Naive thymus-derived CD8-positive, alpha-beta T cell (primary cell): ENCODE data around the gene KDSR. TPM values are rescaled to one million over a fixed set of nuclear protein-coding genes. Genes with fewer than 3 reads are reported as not detected.

ENCODE experiments used
- ATAC-seq, 2 donors: fragments of 150-1000 bp; cut with Tn5 transposase in 1 of 2; sonication (Bioruptor Pico), chemical (Tn5 transposase) in 1 of 2; 1 replicate in 1 of 2; 2 replicates in 1 of 2; pipeline ENCODE4 v1.10.0; 2021; ENCODE audit warnings: mild to moderate bottlenecking in 2 of 2, moderate library complexity in 2 of 2
- POLR2A ChIA-PET: fragments of 350-600 bp; sonication (Branson Sonifier 250); formaldehyde crosslinking; loops from one replicate; lab custom pipeline; 2021; ENCODE audit warnings: antibody characterized with exemption; lab: Charles Lee
- DNase-seq, 10 donors: peaks; one replicate each; pipeline versions ENCODE4 v3.0.0 to v3.0.0-alpha.2; 2020 to 2022
- H3K27ac Mint-ChIP-seq, 10 donors: one replicate each; pipeline ENCODE4 v1.8.0; 2020 to 2022; ENCODE audit warnings: mild to moderate bottlenecking in 10 of 10, mixed read lengths in 10 of 10, moderate library complexity in 4 of 10, inconsistent platforms in 1 of 10
- H3K27me3 Mint-ChIP-seq, 5 donors: one replicate each; pipeline ENCODE4 v1.8.0; 2021 to 2022; ENCODE audit warnings: mixed read lengths in 5 of 5
- H3K36me3 Mint-ChIP-seq, 3 donors: one replicate each; pipeline ENCODE4 v1.8.0; 2020 to 2022; ENCODE audit warnings: mixed read lengths in 3 of 3, mild to moderate bottlenecking in 2 of 3, inconsistent platforms in 1 of 3
- H3K4me1 Mint-ChIP-seq, 4 donors: one replicate each; pipeline ENCODE4 v1.8.0; 2021 to 2022; ENCODE audit warnings: mixed read lengths in 4 of 4
- H3K4me3 Mint-ChIP-seq, 10 donors: one replicate each; pipeline ENCODE4 v1.8.0; 2020 to 2022; ENCODE audit warnings: mild to moderate bottlenecking in 10 of 10, mixed read lengths in 10 of 10, moderate library complexity in 6 of 10, inconsistent platforms in 1 of 10
- H3K9me3 Mint-ChIP-seq, 9 donors: one replicate each; pipeline ENCODE4 v1.8.0; 2020 to 2022; ENCODE audit warnings: mixed read lengths in 9 of 9, mild to moderate bottlenecking in 3 of 9, inconsistent platforms in 1 of 9, moderate library complexity in 1 of 9
- polyA plus RNA-seq, 3 donors: library from polyadenylated mRNA; unstranded; fragments of 300-500 nt; fragmentation: Illumina TruSeq; gene quantifications; one replicate each; pipeline ENCODE4 v1.2.3, GENCODE V29; 2021
- total RNA-seq, 8 experiments: library from RNA in 2 of 8; stranded (reverse) in 2 of 8; gene quantifications; one replicate each; pipeline ENCODE4 v1.2.3 and lab custom pipeline; 2021 to 2026

KDSR gene
- total and polyA plus RNA-seq, 5 experiments from 2014 or later = 49.1 to 66.9 (median 55.9) TPM

DNA sequence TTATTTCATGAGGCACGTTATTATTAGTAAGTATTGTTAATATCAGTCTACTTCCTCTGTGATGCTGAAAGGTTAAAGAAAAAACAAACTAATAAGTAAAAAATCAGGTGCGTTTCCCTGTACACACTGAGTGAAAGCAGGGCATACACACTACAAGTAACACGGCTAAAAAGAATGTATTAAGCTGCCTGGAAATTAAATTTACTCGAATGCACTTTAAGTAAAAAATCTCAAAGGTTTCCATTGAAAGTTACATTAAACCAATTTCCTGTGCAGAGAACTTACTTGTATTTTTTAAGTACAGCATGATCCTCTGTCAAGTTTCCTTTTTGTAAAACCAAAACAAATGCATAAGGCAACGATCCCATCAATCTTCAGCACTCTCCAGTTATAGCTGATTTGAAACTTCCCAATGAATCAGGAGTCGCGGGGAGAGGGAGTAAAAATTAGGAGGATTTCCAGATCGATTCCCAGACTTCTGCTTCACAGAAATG is 48.1 kb downstream of the KDSR start:
- no peaks in the 10 kb centered on the region for H3K27me3 Mint-ChIP-seq
- POLR2A ChIA-PET = interaction anchor here (0.7 to 3.9 kb wide), 29 partner anchors 8 to 796 kb away, joined by 3 to 58 read pairs (median 5); partner anchors contain the start of genes KDSR, VPS4B and ZCCHC2
- H3K9me3 Mint-ChIP-seq = no peaks in the 10 kb centered on the region
- DNase-seq (peak in 1 of 10 donors; percentile 31), ATAC-seq (no peak)
- H3K27ac Mint-ChIP-seq = peak overlapping the region; percentile 87 to 97 (median 96)
- H3K4me3 Mint-ChIP-seq = peak overlapping the region; percentile 89 to 100 (median 99)
- peaks cover 0 to 15% (median 5%) of the 10 kb centered on the region in 3 donors for H3K36me3 Mint-ChIP-seq
- H3K4me1 Mint-ChIP-seq = peaks cover 24 to 76% (median 54%) of the 10 kb centered on the region in 4 donors

DNA sequence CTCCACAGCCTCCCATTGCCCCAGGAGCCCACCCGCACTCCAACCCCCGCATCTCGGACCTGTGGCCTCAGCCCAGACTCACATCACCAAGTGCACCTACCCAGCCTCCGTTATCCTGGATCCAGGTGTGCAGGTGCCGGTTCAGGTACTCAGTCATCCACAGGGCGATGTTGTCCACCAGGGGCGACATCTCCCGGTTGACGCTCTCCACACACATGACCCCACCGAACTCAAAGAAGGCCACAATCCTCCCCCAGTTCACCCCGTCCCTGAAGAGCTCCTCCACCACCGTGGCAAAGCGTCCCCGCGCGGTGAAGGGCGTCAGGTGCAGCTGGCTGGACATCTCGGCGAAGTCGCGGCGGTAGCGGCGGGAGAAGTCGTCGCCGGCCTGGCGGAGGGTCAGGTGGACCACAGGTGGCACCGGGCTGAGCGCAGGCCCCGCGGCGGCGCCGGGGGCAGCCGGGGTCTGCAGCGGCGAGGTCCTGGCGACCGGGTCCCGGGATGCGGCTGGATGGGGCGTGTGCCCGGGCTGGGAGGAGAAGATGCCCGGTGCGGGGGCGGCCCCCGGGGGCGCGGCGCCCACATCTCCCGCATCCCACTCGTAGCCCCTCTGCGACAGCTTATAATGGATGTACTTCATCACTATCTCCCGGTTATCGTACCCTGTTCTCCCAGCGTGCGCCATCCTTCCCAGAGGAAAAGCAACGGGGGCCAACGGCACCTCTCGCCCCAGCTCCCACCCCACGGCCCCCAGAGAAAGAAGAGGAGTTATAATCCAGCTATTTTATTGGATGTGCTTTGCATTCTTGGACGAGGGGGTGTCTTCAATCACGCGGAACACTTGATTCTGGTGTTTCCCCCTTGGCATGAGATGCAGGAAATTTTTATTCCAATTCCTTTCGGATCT is 48.8 kb downstream of the KDSR start:
- DNase-seq = peak; percentile 63 to 91 (median 76)
- H3K9me3 Mint-ChIP-seq = no peaks in the 10 kb centered on the region
- H3K4me1 Mint-ChIP-seq = peaks cover 27 to 82% (median 61%) of the 10 kb centered on the region in 4 donors
- H3K27ac Mint-ChIP-seq = peak overlapping the region; percentile 87 to 97 (median 96)
- H3K36me3 Mint-ChIP-seq = peaks cover 0 to 15% (median 5%) of the 10 kb centered on the region in 3 donors
- POLR2A ChIA-PET = interaction anchor here (0.7 to 3.9 kb wide), 30 partner anchors 18 to 796 kb away, joined by 3 to 58 read pairs (median 6); partner anchors contain the start of genes VPS4B and ZCCHC2
- peak; percentile 48 to 61 for ATAC-seq
- no peaks in the 10 kb centered on the region for H3K27me3 Mint-ChIP-seq
- peak overlapping the region; percentile 94 to 100 (median 99) for H3K4me3 Mint-ChIP-seq

DNA sequence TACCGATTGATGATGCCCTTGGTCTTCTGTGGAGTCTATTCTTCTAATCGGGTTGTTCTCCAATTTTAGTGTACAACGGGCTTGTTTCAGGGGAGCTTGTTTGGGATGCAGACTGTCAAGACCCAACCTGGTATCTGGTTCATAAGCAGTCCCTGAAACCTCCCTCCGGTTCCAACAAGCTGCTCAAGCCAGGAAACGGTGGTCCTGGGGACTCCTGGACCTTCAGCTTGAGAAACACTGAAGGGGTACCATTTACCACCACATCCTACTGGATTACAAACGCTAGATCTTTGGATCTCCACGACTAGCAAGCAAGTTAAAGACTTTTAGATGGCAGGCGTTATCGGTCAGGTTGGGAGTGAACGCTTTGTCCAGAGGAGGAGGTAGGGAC is 49.5 kb downstream of the KDSR start:
- Mint-ChIP-seq H3K4me3 (peak overlapping the region; percentile 85 to 100 (median 95)), H3K27ac (peak overlapping the region; percentile 75 to 97 (median 92)), H3K4me1 (peaks cover 26 to 82% (median 61%) of the 10 kb centered on the region in 4 donors), H3K27me3 (no peaks in the 10 kb centered on the region), H3K36me3 (peaks cover 0 to 15% (median 5%) of the 10 kb centered on the region in 3 donors), H3K9me3 (no peaks in the 10 kb centered on the region)
- POLR2A ChIA-PET = interaction anchor here (0.7 to 3.9 kb wide), 23 partner anchors 10 to 795 kb away, joined by 3 to 58 read pairs (median 6); partner anchors contain the start of genes VPS4B and ZCCHC2
- no peak for ATAC-seq
- DNase-seq = no peak

DNA sequence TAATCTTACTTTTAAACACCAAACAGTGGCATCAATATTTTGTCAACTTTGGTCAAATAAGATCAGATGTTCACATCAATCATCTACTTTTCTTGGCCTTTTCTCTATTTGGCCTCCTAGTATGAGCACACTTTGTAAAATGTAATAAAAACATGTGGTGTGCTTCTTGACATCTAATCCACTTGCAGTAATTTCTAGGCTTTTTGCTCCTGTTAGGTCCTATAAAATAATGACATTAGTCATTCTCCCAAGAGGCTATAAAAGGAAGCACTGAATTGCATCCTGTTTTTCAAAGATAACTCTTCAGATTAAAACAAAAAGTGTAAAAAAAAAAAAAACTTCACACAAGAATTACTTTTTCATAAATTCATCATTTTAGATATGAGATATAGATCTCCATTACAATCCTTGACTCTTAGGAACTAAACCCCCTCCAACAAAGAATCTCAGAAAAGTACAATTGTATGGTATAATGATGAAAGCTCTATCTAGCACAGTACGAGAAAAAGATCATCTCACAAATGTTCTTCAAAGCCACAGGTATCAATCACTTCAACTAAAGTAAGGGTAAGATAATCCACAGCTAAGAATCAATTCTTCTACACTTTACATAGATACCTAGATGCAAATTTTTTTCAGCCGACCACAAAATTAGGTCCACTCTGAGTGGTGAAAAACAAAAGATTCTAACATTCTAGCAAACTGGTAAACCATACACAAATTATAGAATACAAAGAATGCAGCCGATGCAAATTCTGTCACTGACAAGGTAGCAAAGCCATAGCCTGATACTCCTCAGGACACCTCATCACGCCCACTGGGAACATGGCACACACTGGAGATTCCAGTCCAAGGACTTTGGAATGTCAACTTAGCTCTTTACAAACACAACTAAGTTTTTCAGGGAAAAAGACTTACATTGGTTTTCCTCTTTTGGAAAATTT is 50.1 kb downstream of the KDSR start:
- Mint-ChIP-seq H3K27me3 (no peaks in the 10 kb centered on the region), H3K4me1 (peaks cover 28 to 82% (median 63%) of the 10 kb centered on the region in 4 donors), H3K36me3 (peaks cover 0 to 15% (median 5%) of the 10 kb centered on the region in 3 donors), H3K27ac (peak overlapping the region; percentile 75 to 97 (median 92)), H3K4me3 (peak overlapping the region; percentile 85 to 100 (median 95)), H3K9me3 (no peaks in the 10 kb centered on the region)
- DNase-seq (no peak), ATAC-seq (no peak)
- POLR2A ChIA-PET = interaction anchor here (0.7 to 3.9 kb wide), 15 partner anchors 10 to 179 kb away, joined by 3 to 58 read pairs (median 6); partner anchors contain the start of gene VPS4B

DNA sequence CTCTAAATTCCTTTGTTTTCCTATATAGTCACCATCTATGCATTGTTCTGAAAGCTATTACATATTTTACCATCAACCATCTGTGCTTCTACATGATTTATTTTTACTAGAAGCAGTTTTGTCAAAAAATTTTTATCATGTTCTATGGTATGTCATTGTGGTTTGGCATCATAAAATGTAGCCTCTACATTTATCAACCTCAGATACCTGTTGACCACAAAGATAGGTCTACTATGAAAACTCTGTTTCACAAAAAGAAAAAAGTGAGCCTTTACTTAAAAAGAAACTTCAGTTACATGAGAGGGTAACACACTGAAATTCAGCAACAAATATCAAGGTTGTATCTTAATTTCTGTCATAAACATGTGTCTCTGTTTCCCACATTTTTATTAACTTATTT is 51.1 kb downstream of the KDSR start:
- Mint-ChIP-seq H3K4me3 (peak overlapping the region; percentile 64 to 100 (median 94)), H3K36me3 (peaks cover 5 to 15% (median 5%) of the 10 kb centered on the region in 3 donors), H3K4me1 (peaks cover 31 to 87% (median 67%) of the 10 kb centered on the region in 4 donors), H3K27me3 (no peaks in the 10 kb centered on the region), H3K27ac (peak overlapping the region in 8 of 10 donors; percentile 35 to 93 (median 73)), H3K9me3 (no peaks in the 10 kb centered on the region)
- DNase-seq = no peak
- no peak for ATAC-seq
- POLR2A ChIA-PET = interaction anchor here (6.2 kb wide), 1 partner anchor 15 kb away, joined by 42 read pairs; no protein-coding TSS in a partner anchor

DNA sequence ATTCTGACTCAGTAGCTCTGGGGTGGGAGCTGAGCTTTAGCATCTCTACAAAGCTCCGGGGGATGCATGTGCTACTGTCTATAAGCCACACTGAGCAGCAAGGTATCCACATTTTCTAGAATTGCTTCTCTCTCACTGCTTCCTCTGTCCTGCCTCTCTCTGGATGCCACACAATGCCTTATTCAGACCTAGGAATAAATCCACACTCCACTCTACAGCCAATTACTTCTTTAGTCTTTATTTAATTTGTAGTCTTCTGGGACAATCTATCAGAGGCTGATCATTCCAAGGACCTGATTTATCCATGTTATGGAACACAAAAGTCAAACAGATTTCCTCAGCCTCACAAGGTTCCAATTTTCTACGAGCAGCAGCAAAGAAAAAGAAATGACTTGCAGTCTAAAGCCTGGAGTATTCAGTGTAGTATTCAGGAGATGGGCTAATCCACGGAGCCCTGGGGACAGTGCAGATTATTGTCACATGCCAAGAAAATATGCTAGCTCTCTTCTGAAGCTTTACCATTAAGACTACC is 51.8 kb downstream of the KDSR start:
- POLR2A ChIA-PET = interaction anchor here (0.6 to 6.2 kb wide), 7 partner anchors 15 to 184 kb away, joined by 3 to 42 read pairs (median 3); no protein-coding TSS in a partner anchor
- no peaks in the 10 kb centered on the region for H3K27me3 Mint-ChIP-seq
- ATAC-seq (no peak), DNase-seq (no peak)
- H3K36me3 Mint-ChIP-seq = peaks cover 5 to 15% (median 5%) of the 10 kb centered on the region in 3 donors
- peak overlapping the region; percentile 64 to 100 (median 94) for H3K4me3 Mint-ChIP-seq
- H3K27ac Mint-ChIP-seq = peak overlapping the region; percentile 51 to 90 (median 84)
- H3K4me1 Mint-ChIP-seq = peaks cover 34 to 89% (median 72%) of the 10 kb centered on the region in 4 donors
- no peaks in the 10 kb centered on the region for H3K9me3 Mint-ChIP-seq

DNA sequence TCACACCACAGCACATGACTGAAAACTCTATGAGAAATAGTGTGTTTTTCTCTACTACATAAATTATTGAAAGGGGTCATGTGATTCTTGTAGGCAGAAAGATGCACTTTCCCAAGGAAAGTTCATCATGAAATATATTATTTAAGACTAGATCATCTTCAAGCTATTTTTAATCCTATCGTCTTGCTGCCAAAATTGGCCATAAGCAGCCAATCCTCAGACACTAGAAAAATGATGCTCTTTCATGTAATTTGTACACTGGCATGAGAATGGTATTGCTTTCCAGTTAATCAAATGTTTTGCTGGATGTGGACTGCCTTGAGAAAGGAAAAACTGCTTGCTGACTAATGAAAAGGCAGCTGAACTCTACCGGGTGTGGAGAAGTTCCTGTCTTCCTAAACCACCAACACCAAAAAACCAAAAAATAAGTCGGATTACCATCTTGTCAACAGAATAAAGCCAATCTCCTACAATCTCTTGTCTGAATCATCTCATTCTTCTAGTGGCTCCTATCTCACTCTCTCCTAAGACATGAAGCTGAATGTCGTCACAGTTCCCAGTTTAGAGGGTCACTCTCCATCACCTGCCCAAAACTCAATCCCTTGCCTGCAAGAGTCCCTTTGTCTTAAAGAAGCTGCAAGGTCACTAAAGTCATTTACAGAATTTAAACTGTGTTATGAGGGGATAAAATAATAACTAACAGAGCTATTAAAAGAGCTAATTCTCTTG is 52.8 kb downstream of the KDSR start:
- ATAC-seq (no peak), DNase-seq (no peak)
- H3K4me1 Mint-ChIP-seq = peaks cover 39 to 96% (median 79%) of the 10 kb centered on the region in 4 donors
- peaks cover 5 to 14% (median 5%) of the 10 kb centered on the region in 3 donors for H3K36me3 Mint-ChIP-seq
- no peaks in the 10 kb centered on the region for H3K9me3 Mint-ChIP-seq
- H3K27me3 Mint-ChIP-seq = no peaks in the 10 kb centered on the region
- POLR2A ChIA-PET = interaction anchor here (0.6 to 6.2 kb wide), 8 partner anchors 14 to 183 kb away, joined by 3 to 42 read pairs (median 3); no protein-coding TSS in a partner anchor
- peak overlapping the region; percentile 80 to 100 (median 94) for H3K4me3 Mint-ChIP-seq
- peak overlapping the region; percentile 51 to 90 (median 81) for H3K27ac Mint-ChIP-seq

DNA sequence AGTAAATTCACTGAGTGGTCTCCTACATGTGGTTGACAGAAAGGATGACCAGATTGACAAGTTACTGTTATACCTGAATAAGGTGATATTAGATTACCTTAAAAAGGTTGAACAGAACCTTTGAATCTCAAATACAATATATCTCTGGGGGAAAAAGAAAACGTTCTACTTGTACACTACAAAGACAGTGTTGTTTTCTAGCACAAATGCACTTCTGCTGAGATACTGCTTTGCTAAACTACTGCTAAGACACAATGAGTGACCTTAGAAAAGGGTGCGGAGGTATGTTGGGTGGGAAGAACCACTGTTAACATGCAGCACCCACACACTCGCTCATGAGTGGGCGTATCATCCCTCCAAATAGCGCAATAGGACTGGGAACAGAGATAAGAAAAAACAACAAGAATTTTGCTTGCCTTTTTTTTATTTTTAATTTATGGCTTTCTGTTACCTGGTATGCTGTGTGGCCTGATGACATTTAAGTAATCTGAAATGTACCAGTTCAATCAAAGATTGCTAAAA is 53.5 kb downstream of the KDSR start:
- no peak for DNase-seq
- Mint-ChIP-seq H3K27ac (peak overlapping the region; percentile 29 to 90 (median 83)), H3K36me3 (peaks cover 5 to 8% (median 5%) of the 10 kb centered on the region in 3 donors), H3K27me3 (no peaks in the 10 kb centered on the region), H3K4me3 (peak overlapping the region; percentile 80 to 100 (median 94)), H3K4me1 (peaks cover 39 to 94% (median 83%) of the 10 kb centered on the region in 4 donors), H3K9me3 (no peaks in the 10 kb centered on the region)
- ATAC-seq = no peak
- POLR2A ChIA-PET = interaction anchor here (0.6 to 6.2 kb wide), 4 partner anchors 9 to 21 kb away, joined by 3 to 42 read pairs (median 4); no protein-coding TSS in a partner anchor

DNA sequence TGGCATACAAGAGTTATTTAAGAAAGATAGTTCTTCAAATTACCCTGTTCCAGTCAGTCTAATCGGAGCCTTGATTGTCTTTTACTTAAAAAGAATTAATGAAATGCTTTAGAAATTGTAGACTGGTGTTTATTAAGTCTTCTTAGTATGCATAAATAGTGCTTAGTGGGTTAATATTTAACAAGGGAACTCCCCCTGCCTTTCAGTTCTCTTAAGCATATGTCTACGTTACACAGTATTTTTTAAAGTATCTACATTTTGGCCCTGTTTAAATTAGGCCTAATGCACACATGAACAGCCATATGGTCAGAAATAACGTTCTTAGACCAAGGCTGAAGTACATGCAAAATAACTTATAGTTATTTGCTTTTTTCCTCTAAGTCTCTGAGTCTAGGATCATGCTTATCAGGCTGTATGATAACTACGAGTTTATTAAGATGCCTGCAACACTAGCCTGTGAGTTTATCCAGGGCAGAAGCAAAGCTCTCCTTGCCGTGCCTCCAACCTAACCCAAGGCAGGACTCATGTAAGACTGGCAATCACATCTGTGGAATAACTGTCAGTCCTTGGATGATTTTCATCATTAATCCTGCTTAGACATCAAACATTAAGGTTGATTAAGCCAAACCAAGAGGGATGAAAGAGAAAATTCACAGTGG is 54.1 kb downstream of the KDSR start:
- POLR2A ChIA-PET = interaction anchor here (0.6 to 6.2 kb wide), 8 partner anchors 8 to 151 kb away, joined by 3 to 42 read pairs (median 3); no protein-coding TSS in a partner anchor
- Mint-ChIP-seq H3K9me3 (no peaks in the 10 kb centered on the region), H3K4me3 (peak overlapping the region; percentile 80 to 100 (median 94)), H3K27me3 (no peaks in the 10 kb centered on the region), H3K27ac (peak overlapping the region; percentile 29 to 90 (median 86)), H3K36me3 (peaks cover 4 to 9% (median 5%) of the 10 kb centered on the region in 3 donors), H3K4me1 (peaks cover 43 to 96% (median 86%) of the 10 kb centered on the region in 4 donors)
- DNase-seq (no peak), ATAC-seq (no peak)

DNA sequence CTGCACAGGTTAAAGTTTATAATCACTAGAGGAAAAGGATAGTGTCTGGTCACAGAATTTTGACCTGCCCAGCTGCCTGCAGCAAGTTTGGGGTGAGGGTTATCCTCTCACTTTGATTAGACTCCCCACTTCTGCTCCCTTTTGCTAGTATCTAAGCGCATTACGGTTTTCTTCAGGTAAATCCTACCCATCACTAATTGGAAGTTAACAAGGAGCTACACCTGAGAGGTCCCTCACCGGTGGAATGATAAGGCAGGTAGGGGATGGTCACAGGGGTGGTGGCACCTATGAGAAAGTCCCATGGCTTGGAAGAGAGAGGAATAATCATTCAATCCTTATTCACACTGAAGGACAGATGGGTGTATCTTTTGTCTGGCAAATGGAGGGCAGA is 55.0 kb downstream of the KDSR start:
- Mint-ChIP-seq H3K9me3 (no peaks in the 10 kb centered on the region), H3K36me3 (peaks cover 0 to 15% (median 0%) of the 10 kb centered on the region in 3 donors), H3K4me1 (peaks cover 47 to 97% (median 88%) of the 10 kb centered on the region in 4 donors), H3K4me3 (peak overlapping the region; percentile 23 to 100 (median 89)), H3K27ac (peak overlapping the region; percentile 51 to 90 (median 83)), H3K27me3 (no peaks in the 10 kb centered on the region)
- POLR2A ChIA-PET = interaction anchor here (0.6 to 6.2 kb wide), 10 partner anchors 12 to 150 kb away, joined by 3 to 42 read pairs (median 3); no protein-coding TSS in a partner anchor
- DNase-seq = no peak
- no peak for ATAC-seq
